ENCODE results near the gene DGCR2.

The DGCR2 gene

DNA sequence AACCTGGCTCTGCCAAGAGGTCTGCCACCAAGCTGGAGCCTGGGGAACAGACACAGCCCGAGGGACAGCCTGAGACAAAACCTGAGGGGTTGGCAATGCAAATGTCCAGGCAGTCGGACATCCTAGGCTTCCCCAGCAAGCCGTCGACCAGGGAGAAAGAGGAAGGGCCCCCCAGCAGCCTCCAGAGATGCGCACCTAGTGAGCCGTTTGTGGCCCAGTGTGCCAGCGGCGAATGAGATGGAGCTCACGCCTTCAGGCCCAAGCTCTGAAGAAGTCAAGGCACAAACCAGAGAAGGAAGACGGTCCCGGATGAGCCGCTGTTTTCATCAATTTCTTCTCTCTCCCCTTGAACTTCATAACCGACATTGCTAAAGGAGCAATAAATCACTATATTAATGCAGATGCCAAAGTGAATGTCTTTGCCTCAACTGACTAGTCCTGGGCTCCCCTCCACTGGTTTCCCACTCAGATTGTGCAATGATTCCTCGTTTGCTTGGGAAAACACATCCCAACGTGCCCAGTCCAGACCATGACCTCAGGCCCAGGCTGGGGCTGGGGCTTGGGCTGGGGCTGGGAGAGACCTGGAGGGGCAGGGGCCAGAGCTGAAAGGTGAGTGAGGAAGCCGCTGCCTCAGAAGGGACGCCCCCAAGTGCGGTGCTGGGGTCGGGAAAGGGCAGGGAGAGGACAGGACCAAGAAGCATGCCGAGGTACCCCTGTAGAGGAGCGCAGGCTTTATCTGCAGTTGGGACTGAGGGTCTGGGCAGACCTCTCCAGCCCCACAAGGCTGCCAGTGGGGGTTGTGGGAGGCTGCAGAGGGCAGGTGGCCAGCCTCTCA is 3.5 kb upstream of the DGCR2 start:
- no peak overlapping the region for H3K4me3 ChIP-seq (ENCODE audit: low read depth, low read length)
- TF ChIP-seq, protein P1, sequence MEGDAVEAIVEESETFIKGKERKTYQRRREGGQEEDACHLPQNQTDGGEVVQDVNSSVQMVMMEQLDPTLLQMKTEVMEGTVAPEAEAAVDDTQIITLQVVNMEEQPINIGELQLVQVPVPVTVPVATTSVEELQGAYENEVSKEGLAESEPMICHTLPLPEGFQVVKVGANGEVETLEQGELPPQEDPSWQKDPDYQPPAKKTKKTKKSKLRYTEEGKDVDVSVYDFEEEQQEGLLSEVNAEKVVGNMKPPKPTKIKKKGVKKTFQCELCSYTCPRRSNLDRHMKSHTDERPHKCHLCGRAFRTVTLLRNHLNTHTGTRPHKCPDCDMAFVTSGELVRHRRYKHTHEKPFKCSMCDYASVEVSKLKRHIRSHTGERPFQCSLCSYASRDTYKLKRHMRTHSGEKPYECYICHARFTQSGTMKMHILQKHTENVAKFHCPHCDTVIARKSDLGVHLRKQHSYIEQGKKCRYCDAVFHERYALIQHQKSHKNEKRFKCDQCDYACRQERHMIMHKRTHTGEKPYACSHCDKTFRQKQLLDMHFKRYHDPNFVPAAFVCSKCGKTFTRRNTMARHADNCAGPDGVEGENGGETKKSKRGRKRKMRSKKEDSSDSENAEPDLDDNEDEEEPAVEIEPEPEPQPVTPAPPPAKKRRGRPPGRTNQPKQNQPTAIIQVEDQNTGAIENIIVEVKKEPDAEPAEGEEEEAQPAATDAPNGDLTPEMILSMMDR (conservative IDR thresholded peaks at IDR 0.05; ENCODE audit: low read depth, low read length), result no peak
- DNase-seq (ENCODE audit: low read depth), result no peak

DNA sequence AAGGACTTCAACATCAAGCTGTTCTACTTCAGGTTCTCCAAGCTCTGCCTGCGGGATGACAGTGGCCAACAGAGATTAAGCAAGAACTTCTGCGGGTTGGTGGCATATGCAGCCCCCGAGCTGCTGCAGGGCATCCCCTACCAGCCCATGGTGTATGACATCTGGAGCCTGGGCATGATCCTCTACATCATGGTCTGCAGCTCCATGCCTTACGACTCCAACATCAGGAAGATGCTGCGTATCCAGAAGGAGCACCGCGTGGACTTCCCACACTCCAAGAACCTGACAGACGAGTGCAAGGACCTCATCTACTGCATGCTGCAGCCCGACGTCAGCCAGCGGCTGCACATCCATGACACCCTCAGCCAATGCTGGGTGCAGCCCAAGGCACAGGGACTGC is 2.8 kb upstream of the DGCR2 start:
- TF ChIP-seq, protein P1 (conservative IDR thresholded peaks at IDR 0.05; ENCODE audit: low read depth, low read length), result no peak
- no peak overlapping the region for H3K4me3 ChIP-seq (ENCODE audit: low read depth, low read length)
- DNase-seq (ENCODE audit: low read depth), result no peak

DNA sequence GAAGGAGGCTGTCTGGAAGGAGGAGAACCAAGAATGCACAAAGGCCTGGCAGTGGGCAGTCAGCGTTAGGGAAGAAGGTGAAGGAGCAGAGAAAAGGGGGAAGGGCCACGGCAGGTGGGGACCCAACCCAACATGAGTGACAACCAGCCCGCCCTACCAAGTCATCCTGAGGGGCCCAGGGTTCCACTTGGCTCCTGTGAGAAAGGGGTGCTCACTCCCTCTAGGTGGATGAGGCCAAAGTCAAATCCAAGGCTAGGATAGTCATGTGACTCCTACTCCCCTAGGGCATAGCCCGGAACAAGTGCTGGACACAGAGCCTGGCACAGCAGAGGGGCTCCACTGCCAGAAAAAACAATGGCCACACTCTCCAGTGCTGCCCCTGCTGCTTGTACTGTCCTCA is 2.2 kb upstream of the DGCR2 start:
- DNase-seq (ENCODE audit: low read depth), result no peak
- H3K4me3 ChIP-seq (ENCODE audit: low read depth, low read length), result no peak overlapping the region
- TF ChIP-seq, protein P1 (conservative IDR thresholded peaks at IDR 0.05; ENCODE audit: low read depth, low read length), result no peak

DNA sequence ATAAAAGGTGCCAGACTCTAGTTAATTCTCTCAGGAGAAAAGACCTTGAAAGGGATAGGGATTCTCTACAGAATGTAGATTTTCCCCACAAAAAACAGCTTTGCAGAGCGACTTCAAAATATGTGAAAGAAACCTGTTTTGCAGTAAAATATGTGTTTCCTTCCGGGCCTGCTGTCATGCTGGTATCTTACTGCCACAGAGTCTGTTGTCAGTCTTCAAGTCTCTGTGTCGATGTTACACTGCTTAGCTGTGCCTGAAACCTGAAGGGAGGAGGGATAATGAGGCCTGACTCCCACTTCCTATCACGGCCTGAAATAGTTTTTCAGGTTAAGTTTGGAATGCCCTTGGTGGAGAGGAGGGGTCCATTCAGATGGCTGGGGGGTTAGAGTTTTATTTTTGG is 1.7 kb upstream of the DGCR2 start:
- TF ChIP-seq, protein P1 (conservative IDR thresholded peaks at IDR 0.05; ENCODE audit: low read depth, low read length), result no peak
- no peak overlapping the region for H3K4me3 ChIP-seq (ENCODE audit: low read depth, low read length)
- no peak for DNase-seq (ENCODE audit: low read depth)

DNA sequence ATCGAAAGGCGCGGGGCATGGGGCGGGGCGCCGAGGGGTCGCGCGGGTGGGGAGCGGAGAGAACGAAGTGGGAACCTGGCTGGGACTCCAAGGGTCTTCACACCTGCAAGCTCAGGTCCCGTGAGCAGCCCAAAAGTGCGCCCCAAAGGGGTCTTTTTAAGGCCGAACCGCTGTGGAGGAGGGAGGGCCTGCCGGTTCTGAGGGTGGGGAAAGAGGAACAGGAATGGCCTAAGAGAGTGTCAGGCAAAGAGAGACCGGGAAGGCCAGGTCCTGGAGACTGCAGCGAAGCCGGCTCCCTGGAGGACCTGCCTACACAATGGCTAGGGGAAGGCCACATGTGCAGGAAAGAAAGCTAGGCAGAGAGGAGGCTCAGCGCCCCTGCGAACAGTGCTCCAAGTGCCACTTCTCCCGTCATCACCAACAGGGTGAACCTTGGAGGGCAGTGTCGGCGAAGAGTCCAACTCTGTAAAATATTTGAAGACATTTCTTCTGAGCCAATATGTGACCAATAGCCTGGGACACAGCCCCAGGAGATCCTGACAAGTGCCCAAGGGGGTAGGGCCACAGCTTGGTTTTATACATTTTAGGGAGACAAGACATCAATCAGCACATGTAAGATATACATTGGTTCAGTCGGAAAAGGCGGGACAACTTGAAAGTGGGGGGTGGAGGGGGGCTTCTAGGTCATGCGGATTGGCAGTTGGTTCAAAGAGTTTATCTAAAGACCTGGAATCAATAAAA is 710 bp upstream of the DGCR2 start:
- DNase-seq (ENCODE audit: low read depth), result peak; percentile 38
- TF ChIP-seq, protein P1 (conservative IDR thresholded peaks at IDR 0.05; ENCODE audit: low read depth, low read length), result no peak
- H3K4me3 ChIP-seq (ENCODE audit: low read depth, low read length), result peak overlapping the region; percentile 61

DNA sequence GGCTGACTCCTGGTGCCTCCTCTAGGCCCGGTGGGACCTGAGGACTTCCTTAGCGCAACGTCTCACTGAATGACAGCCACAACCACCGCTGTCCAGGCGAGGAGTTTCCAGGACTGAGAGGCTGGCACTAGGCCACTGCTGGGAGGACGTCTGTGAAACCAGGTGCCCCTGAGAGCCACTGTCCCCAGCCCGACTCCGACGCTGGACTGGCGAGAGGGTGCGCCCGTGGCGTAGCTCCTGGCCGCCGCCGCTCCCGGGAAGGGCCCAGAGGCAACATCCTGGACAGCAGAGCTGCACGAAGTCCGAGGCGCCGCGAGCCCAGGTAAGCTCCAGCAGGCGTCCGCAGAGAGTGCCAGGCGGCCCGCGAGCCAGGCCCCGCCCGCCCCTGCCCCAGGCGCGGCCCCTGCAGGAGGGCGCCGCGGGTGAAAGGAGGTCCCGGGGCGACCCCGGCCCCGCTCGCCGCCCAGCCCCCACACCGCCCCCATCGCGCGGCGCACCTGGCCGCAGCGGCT is 525 bp downstream of the DGCR2 start:
- TF ChIP-seq, protein P1 (conservative IDR thresholded peaks at IDR 0.05; ENCODE audit: low read depth, low read length), result no peak
- peak overlapping the region; percentile 95 for H3K4me3 ChIP-seq (ENCODE audit: low read depth, low read length)
- DNase-seq (ENCODE audit: low read depth), result peak; percentile 29
